ENCODE results near the gene MIGA1. TPM values are rescaled to one million over a fixed set of nuclear protein-coding genes. Genes with fewer than 3 reads are reported as not detected.

MIGA1 gene
- 10.0 TPM for polyA plus RNA-seq (2013)

GRCh38 chr1:77779529-77780281 lies at the start of gene MIGA1:
MIGA1 (plus strand) TSS chr1:77779649; CDS start chr1:77783253, 3,604 bp downstream.
- 0% methylated on average over 31 of the region's 40 CpGs for WGBS (ENCODE audit: insufficient coverage)
- peak; percentile 92 to 97 (median 95) for DNase-seq
- Histone ChIP-seq H3K9me3 (ENCODE audit: control extremely low read depth in 1 of 5, control insufficient read depth in 4 of 5, insufficient read depth in 2 of 5, low read depth in 1 of 5, low read length in 4 of 5) (peaks cover 0 to 2% (median 0%) of the 10 kb centered on the region in 5 experiments), H3K4me3 (ENCODE audit: control insufficient read depth in 1 of 7, extremely low read depth in 1 of 7, insufficient read depth in 4 of 7, low read depth in 2 of 7, low read length in 6 of 7) (peak within 1 kb of the TSS; percentile 70 to 95 (median 89)), H3K4me1 (ENCODE audit: control extremely low read depth in 1 of 4, control insufficient read depth in 4 of 4, insufficient read depth in 4 of 4, low read length in 3 of 4) (peaks cover 2 to 18% (median 9%) of the 10 kb centered on the region in 4 experiments), H3K27ac (ENCODE audit: insufficient read depth in 1 of 2, low read depth in 1 of 2, low read length in 2 of 2, poor library complexity in 1 of 2, severe bottlenecking in 2 of 2) (peak within 1 kb of the TSS; percentile 54 to 79), H3K36me3 (ENCODE audit: control insufficient read depth in 4 of 4, insufficient read depth in 4 of 4, low read length in 3 of 4) (peaks cover 4 to 11% (median 9%) of the 10 kb centered on the region in 4 experiments), H3K27me3 (replicated peaks in 2 of 5; ENCODE audit: control insufficient read depth in 4 of 5, insufficient read depth in 5 of 5, low read length in 4 of 5) (no peaks in the 10 kb centered on the region)
- ChIA-PET CTCF (interaction anchor here (0.6 to 1.4 kb wide), 5 partner anchors 9 to 225 kb away, joined by 3 to 5 read pairs (median 3); partner anchors contain the start of gene DNAJB4), POLR2A (interaction anchor here (1.5 kb wide), 1 partner anchor 20 kb away, joined by 4 read pairs; the partner anchor contains the start of gene USP33)

GRCh38 chr1:77732090-77732489 lies 47.4 kb upstream of the MIGA1 start:
- ChIA-PET POLR2A (interaction anchor here (0.6 kb wide), 1 partner anchor 171 kb away, joined by 3 read pairs; no protein-coding TSS in a partner anchor), CTCF (interaction anchor here (0.6 to 1.9 kb wide), 3 partner anchors 23 to 152 kb away, joined by 3 to 5 read pairs (median 4); no protein-coding TSS in a partner anchor)
- H3K36me3 ChIP-seq (ENCODE audit: control insufficient read depth in 4 of 4, insufficient read depth in 4 of 4, low read length in 3 of 4) = peaks cover 12 to 48% (median 32%) of the 10 kb centered on the region in 4 experiments

GRCh38 chr1:77739235-77739634 lies 40.2 kb upstream of the MIGA1 start:
- Histone ChIP-seq H3K4me3 (ENCODE audit: control insufficient read depth in 1 of 7, extremely low read depth in 1 of 7, insufficient read depth in 4 of 7, low read depth in 2 of 7, low read length in 6 of 7) (no peak overlapping the region), H3K4me1 (ENCODE audit: control extremely low read depth in 1 of 4, control insufficient read depth in 4 of 4, insufficient read depth in 4 of 4, low read length in 3 of 4) (no peaks in the 10 kb centered on the region), H3K9me3 (ENCODE audit: control extremely low read depth in 1 of 5, control insufficient read depth in 4 of 5, insufficient read depth in 2 of 5, low read depth in 1 of 5, low read length in 4 of 5) (no peaks in the 10 kb centered on the region), H3K27me3 (replicated peaks in 2 of 5; ENCODE audit: control insufficient read depth in 4 of 5, insufficient read depth in 5 of 5, low read length in 4 of 5) (no peaks in the 10 kb centered on the region), H3K27ac (ENCODE audit: insufficient read depth in 1 of 2, low read depth in 1 of 2, low read length in 2 of 2, poor library complexity in 1 of 2, severe bottlenecking in 2 of 2) (no peak overlapping the region), H3K36me3 (ENCODE audit: control insufficient read depth in 4 of 4, insufficient read depth in 4 of 4, low read length in 3 of 4) (peaks cover 3 to 27% (median 10%) of the 10 kb centered on the region in 4 experiments)
- DNase-seq = peak in 2 of 3 donors; percentile 18 to 30
- ChIA-PET POLR2A (interaction anchor here (0.6 kb wide), 1 partner anchor 23 kb away, joined by 4 read pairs; no protein-coding TSS in a partner anchor), CTCF (interaction anchor here (0.6 to 1.8 kb wide), 5 partner anchors 8 to 56 kb away, joined by 3 to 5 read pairs (median 3); no protein-coding TSS in a partner anchor)
- no CpG with 5 or more reads among the region's 1 CpG for WGBS (ENCODE audit: insufficient coverage)

More at GRCh38 chr1:77732090-77732489, 47.4 kb upstream of the MIGA1 start:
- WGBS (ENCODE audit: insufficient coverage) = no CpG with 5 or more reads among the region's 1 CpG
- Histone ChIP-seq H3K9me3 (ENCODE audit: control extremely low read depth in 1 of 5, control insufficient read depth in 4 of 5, insufficient read depth in 2 of 5, low read depth in 1 of 5, low read length in 4 of 5) (no peaks in the 10 kb centered on the region), H3K4me3 (ENCODE audit: control insufficient read depth in 1 of 7, extremely low read depth in 1 of 7, insufficient read depth in 4 of 7, low read depth in 2 of 7, low read length in 6 of 7) (no peak overlapping the region), H3K4me1 (ENCODE audit: control extremely low read depth in 1 of 4, control insufficient read depth in 4 of 4, insufficient read depth in 4 of 4, low read length in 3 of 4) (no peaks in the 10 kb centered on the region), H3K27me3 (replicated peaks in 2 of 5; ENCODE audit: control insufficient read depth in 4 of 5, insufficient read depth in 5 of 5, low read length in 4 of 5) (no peaks in the 10 kb centered on the region), H3K27ac (ENCODE audit: insufficient read depth in 1 of 2, low read depth in 1 of 2, low read length in 2 of 2, poor library complexity in 1 of 2, severe bottlenecking in 2 of 2) (no peak overlapping the region)
- DNase-seq = no peak

- 100% methylated on average over 1 of the region's 1 CpG for WGBS (ENCODE audit: insufficient coverage)
These were observed 38.1 kb upstream of the MIGA1 start for GRCh38 chr1:77741316-77741715.

GRCh38 chr1:77742011-77742555 lies 37.4 kb upstream of the MIGA1 start:
- CTCF ChIA-PET = interaction anchor here (1.4 kb wide), 1 partner anchor 10 kb away, joined by 5 read pairs; no protein-coding TSS in a partner anchor

More at GRCh38 chr1:77741316-77741715, 38.1 kb upstream of the MIGA1 start:
- Histone ChIP-seq H3K36me3 (ENCODE audit: control insufficient read depth in 4 of 4, insufficient read depth in 4 of 4, low read length in 3 of 4) (peaks cover 2 to 23% (median 7%) of the 10 kb centered on the region in 4 experiments), H3K27ac (ENCODE audit: insufficient read depth in 1 of 2, low read depth in 1 of 2, low read length in 2 of 2, poor library complexity in 1 of 2, severe bottlenecking in 2 of 2) (no peak overlapping the region), H3K27me3 (replicated peaks in 2 of 5; ENCODE audit: control insufficient read depth in 4 of 5, insufficient read depth in 5 of 5, low read length in 4 of 5) (no peaks in the 10 kb centered on the region), H3K4me3 (ENCODE audit: control insufficient read depth in 1 of 7, extremely low read depth in 1 of 7, insufficient read depth in 4 of 7, low read depth in 2 of 7, low read length in 6 of 7) (no peak overlapping the region), H3K4me1 (ENCODE audit: control extremely low read depth in 1 of 4, control insufficient read depth in 4 of 4, insufficient read depth in 4 of 4, low read length in 3 of 4) (no peaks in the 10 kb centered on the region), H3K9me3 (ENCODE audit: control extremely low read depth in 1 of 5, control insufficient read depth in 4 of 5, insufficient read depth in 2 of 5, low read depth in 1 of 5, low read length in 4 of 5) (no peaks in the 10 kb centered on the region)
- DNase-seq = no peak
- CTCF ChIA-PET = no interaction called here
- POLR2A ChIA-PET = no interaction called here

GRCh38 chr1:77744576-77744975 lies 34.9 kb upstream of the MIGA1 start:
- no peak for DNase-seq
- no peaks in the 10 kb centered on the region for H3K4me1 ChIP-seq (ENCODE audit: control extremely low read depth in 1 of 4, control insufficient read depth in 4 of 4, insufficient read depth in 4 of 4, low read length in 3 of 4)
- peaks cover 2 to 8% (median 3%) of the 10 kb centered on the region in 4 experiments for H3K36me3 ChIP-seq (ENCODE audit: control insufficient read depth in 4 of 4, insufficient read depth in 4 of 4, low read length in 3 of 4)
- POLR2A ChIA-PET = interaction anchor here (0.6 kb wide), 1 partner anchor 525 kb away, joined by 3 read pairs; the partner anchor contains the start of gene PIGK
- no peak overlapping the region for H3K27ac ChIP-seq (ENCODE audit: insufficient read depth in 1 of 2, low read depth in 1 of 2, low read length in 2 of 2, poor library complexity in 1 of 2, severe bottlenecking in 2 of 2)
- 94% methylated on average over 7 of the region's 7 CpGs for WGBS (ENCODE audit: insufficient coverage)
- CTCF ChIA-PET = interaction anchor here (1.7 kb wide), 1 partner anchor 14 kb away, joined by 3 read pairs; no protein-coding TSS in a partner anchor
- H3K27me3 ChIP-seq (replicated peaks in 2 of 5; ENCODE audit: control insufficient read depth in 4 of 5, insufficient read depth in 5 of 5, low read length in 4 of 5) = no peaks in the 10 kb centered on the region
- no peaks in the 10 kb centered on the region for H3K9me3 ChIP-seq (ENCODE audit: control extremely low read depth in 1 of 5, control insufficient read depth in 4 of 5, insufficient read depth in 2 of 5, low read depth in 1 of 5, low read length in 4 of 5)
- H3K4me3 ChIP-seq (ENCODE audit: control insufficient read depth in 1 of 7, extremely low read depth in 1 of 7, insufficient read depth in 4 of 7, low read depth in 2 of 7, low read length in 6 of 7) = no peak overlapping the region

More at GRCh38 chr1:77742011-77742555, 37.4 kb upstream of the MIGA1 start:
- POLR2A ChIA-PET = no interaction called here
- no peak overlapping the region for H3K4me3 ChIP-seq (ENCODE audit: control insufficient read depth in 1 of 7, extremely low read depth in 1 of 7, insufficient read depth in 4 of 7, low read depth in 2 of 7, low read length in 6 of 7)
- H3K27me3 ChIP-seq (replicated peaks in 2 of 5; ENCODE audit: control insufficient read depth in 4 of 5, insufficient read depth in 5 of 5, low read length in 4 of 5) = no peaks in the 10 kb centered on the region
- no peaks in the 10 kb centered on the region for H3K4me1 ChIP-seq (ENCODE audit: control extremely low read depth in 1 of 4, control insufficient read depth in 4 of 4, insufficient read depth in 4 of 4, low read length in 3 of 4)
- H3K9me3 ChIP-seq (ENCODE audit: control extremely low read depth in 1 of 5, control insufficient read depth in 4 of 5, insufficient read depth in 2 of 5, low read depth in 1 of 5, low read length in 4 of 5) = no peaks in the 10 kb centered on the region
- peaks cover 2 to 23% (median 7%) of the 10 kb centered on the region in 4 experiments for H3K36me3 ChIP-seq (ENCODE audit: control insufficient read depth in 4 of 4, insufficient read depth in 4 of 4, low read length in 3 of 4)
- DNase-seq = no peak
- H3K27ac ChIP-seq (ENCODE audit: insufficient read depth in 1 of 2, low read depth in 1 of 2, low read length in 2 of 2, poor library complexity in 1 of 2, severe bottlenecking in 2 of 2) = no peak overlapping the region
- 89% methylated on average over 3 of the region's 3 CpGs for WGBS (ENCODE audit: insufficient coverage)

Measured in common myeloid progenitor, CD34-positive (primary cell).